Measurements from ENCODE around the gene RAB20. TPM values are rescaled to one million over a fixed set of nuclear protein-coding genes. Genes with fewer than 3 reads are reported as not detected.

Gene RAB20
- total and polyA plus RNA-seq, 9 of the 15 experiments (the other 6 are each of a cell fraction or from before 2014, with no cell fraction given), result 0.62 to 9.2 (median 5.4) TPM

DNA sequence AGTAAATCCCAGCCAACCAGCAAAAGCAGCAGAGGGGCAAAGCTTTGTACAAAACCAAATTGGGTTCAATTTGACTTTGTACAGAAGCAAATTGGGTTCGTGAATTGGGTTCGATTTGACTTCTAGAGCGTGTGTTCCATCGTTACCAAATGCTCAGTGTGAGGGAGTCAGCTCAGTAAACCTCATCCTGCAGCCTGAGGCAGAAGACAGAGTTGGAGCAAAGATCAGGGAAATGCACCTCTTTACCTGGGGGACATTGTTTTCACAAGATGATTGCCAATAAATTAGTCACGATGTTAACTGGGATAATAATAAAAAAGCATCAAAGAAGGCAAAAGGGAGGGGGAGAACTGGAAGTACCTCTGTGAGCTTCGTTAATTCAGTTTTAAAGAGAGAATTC is 1.5 kb downstream of the RAB20 start:
- intact Hi-C loops (cut with micrococcal nuclease), result loop anchor here (5.0 kb wide), 2 partner anchors 53 to 103 kb away; no protein-coding TSS in a partner anchor
- in situ Hi-C loops (cut with MboI), result no loop called here
- no peaks in the 10 kb centered on the region for H4K20me1 ChIP-seq (replicated peaks; ENCODE audit: control insufficient read depth, insufficient read depth, low read length)
- no peaks in the 10 kb centered on the region for H3K9me3 ChIP-seq (replicated peaks; ENCODE audit: control insufficient read depth, insufficient read depth, low read depth, low read length)
- peak overlapping the region; percentile 70; the same call in 1 of the 2 replicates for H3K4me3 ChIP-seq
- peak overlapping the region in 1 of 2 experiments; percentile 76; a peak in 2 of 4 replicates for H3K9ac ChIP-seq (ENCODE audit: insufficient read depth in 1 of 2, low read depth in 2 of 2, low read length in 2 of 2)
- peak overlapping the region; percentile 82 for H3K4me2 ChIP-seq (ENCODE audit: insufficient read depth, low read length)
- no peak overlapping the region for H3K27ac ChIP-seq (ENCODE audit: extremely low read depth, low read depth, low read length)
- FAIRE-seq, result no peak
- BruUV-seq (replicated peaks), result TSS peak; percentile 48
- 54% methylated on average over 6 of the region's 6 CpGs for WGBS (ENCODE audit: insufficient coverage, low coverage, missing lambda C conversion rate)
- CTCF ChIA-PET (ENCODE audit: low intra/inter-chr PET ratio), result no interaction called here
- H3K79me2 ChIP-seq (ENCODE audit: control insufficient read depth, insufficient read depth, low read length), result peaks cover 22% of the 10 kb centered on the region
- POLR2A ChIA-PET, result no interaction called here
- no peaks in the 10 kb centered on the region for H3K9me1 ChIP-seq (ENCODE audit: control insufficient read depth, insufficient read depth, low read length)
- H3K27me3 ChIP-seq (ENCODE audit: control insufficient read depth in 2 of 2, insufficient read depth in 2 of 2, low read length in 2 of 2), result no peaks in the 10 kb centered on the region
- H3K36me3 ChIP-seq (ENCODE audit: control insufficient read depth, insufficient read depth, low read length), result peaks cover 4% of the 10 kb centered on the region; the same call in 1 of the 3 replicates
- ATAC-seq, result no peak
- peaks cover 19 to 42% of the 10 kb centered on the region in 2 experiments; a peak in 4 of 5 replicates for H3K4me1 ChIP-seq (replicated peaks in 1 of 2; ENCODE audit: control insufficient read depth in 2 of 2, insufficient read depth in 2 of 2, low read length in 2 of 2)
- no peak overlapping the region for H2AFZ ChIP-seq (ENCODE audit: low read depth, low read length)
- no peak for DNase-seq (ENCODE audit: extremely low read depth in 1 of 4, low spot score in 3 of 4)
- TF ChIP-seq TGIF2 (CRISPR knock-in tag; IDR thresholded peaks at IDR 0.05) (no peak), NR2C1 (IDR thresholded peaks at IDR 0.05) (no peak), NR2C1 (tag; IDR thresholded peaks at IDR 0.05) (no peak), NFATC3 (IDR thresholded peaks at IDR 0.05) (no peak), BMI1 (IDR thresholded peaks at IDR 0.05; ENCODE audit: low read length) (no peak), PHF20 (IDR thresholded peaks at IDR 0.05; ENCODE audit: partially characterized antibody) (no peak), GABPA (tag; conservative IDR thresholded peaks at IDR 0.05; ENCODE audit: low read depth) (no peak), KAT8 (IDR thresholded peaks at IDR 0.05; ENCODE audit: low read depth) (no peak), SIX5 (IDR thresholded peaks at IDR 0.05; ENCODE audit: borderline replicate concordance in 1 of 2, insufficient read depth in 1 of 2, low read depth in 1 of 2, low read length in 2 of 2) (no peak), SAFB (IDR thresholded peaks at IDR 0.05; ENCODE audit: borderline replicate concordance, low read depth, low read length) (no peak), ILF3 (IDR thresholded peaks at IDR 0.05; ENCODE audit: borderline replicate concordance) (no peak), POLR3A (IDR thresholded peaks at IDR 0.05; ENCODE audit: borderline replicate concordance, extremely low read depth, insufficient read depth, insufficient read length) (no peak), NCOA2 (IDR thresholded peaks at IDR 0.05; ENCODE audit: partially characterized antibody in 2 of 2) (no peak)
